Activated CD4-positive, CD25-positive, alpha-beta regulatory T cell treated with anti-CD3 and anti-CD28 coated beads, Interleukin-2, amount 50 U/mL, for 72 hours (primary cell): ENCODE data around the gene TSPYL1.
"Not testable (repeated sequence)": the region's sequence is repeated elsewhere in the genome, so short reads cannot be mapped to it uniquely, and the experiment has no call there.

Source experiments
- DNase-seq: peaks from one replicate; pipeline ENCODE4 v3.0.0; 2021

Gene TSPYL1

DNA sequence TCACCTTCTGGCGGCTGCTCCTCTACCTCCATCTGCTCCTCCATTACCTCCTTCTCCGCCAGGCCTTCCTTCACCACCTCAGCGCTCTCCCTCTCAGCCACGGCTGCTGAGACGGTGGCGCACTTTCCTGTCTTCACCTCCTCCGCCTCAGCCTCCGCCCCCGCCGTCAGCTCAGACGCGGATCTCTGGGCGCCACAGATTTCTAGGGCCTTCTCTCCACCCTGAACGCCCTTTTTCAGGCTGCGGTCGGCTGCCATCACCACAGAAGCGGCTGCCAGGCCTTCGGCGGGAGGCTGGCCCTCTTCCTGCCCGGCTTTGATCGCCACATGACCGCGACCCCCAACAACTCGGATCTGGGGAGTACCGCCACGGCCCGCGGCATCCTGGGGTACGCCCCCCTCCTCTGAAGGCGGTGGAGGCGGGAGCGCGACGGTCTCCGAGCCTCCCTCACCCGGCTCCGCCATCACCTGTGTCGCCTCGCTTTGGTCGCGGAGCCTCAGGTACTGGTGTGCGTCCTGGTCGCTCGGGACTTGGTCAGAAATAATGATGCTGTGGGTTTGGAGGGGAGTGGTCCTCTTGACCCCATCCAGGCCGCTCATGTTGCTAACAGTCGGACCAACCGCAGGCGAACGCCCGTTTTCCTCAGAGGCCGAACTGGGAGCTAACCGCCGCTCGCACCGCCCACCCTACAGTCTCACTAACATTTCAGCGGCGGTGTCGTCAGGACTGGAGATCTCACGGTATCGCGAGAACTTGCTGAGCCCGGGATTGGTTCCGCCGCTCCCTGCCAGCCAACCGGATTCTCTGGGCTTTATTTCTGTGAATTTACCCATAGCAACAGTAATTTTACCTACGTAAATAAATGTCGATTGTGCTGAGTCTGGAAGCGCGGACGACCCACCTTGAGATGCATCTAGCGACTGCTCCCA lies at the start of gene TSPYL1:
TSS of gene TSPYL1 (minus strand) at position 699 of the 929 bp plus-strand sequence. CDS start at position 599, 100 bp downstream.
- DNase-seq, result peak; percentile 87

DNA sequence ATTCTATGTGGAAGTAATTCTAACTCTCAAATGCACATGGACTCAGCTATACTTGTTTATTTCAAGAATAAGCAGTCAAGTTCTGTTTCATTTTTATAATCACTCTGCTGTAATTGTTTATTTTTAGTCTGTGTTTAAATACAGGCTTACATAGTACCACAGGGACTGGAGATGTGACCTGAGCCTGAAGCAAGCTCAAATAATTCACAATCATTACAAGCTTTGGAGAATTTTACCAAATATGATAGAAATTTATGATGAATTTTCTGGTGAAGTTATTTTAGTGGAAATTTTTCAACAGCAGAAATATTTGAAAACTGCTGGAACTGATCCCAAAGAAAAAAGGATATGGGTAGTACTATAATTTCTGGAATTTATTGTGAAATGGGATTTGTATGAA lies 49.4 kb upstream of the TSPYL1 start:
- no peak for DNase-seq

DNA sequence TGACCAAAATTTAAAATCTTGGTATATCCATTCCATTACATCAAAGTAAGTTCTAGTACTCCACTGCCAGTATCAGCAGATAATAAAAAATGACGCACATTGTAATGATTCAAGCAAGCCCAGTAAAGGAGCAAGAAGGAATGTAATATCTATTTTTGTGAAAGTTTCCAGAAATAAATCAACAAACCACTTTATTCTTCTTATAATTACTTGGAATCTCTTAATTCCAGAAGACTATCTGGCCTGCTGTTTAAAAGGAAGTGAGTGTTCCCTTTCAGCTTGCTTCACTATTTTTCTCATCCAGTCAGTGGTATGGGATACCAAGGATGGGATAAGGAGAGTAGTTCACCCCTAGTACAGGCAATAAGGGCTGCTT lies 48.8 kb upstream of the TSPYL1 start:
- DNase-seq, result no peak

DNA sequence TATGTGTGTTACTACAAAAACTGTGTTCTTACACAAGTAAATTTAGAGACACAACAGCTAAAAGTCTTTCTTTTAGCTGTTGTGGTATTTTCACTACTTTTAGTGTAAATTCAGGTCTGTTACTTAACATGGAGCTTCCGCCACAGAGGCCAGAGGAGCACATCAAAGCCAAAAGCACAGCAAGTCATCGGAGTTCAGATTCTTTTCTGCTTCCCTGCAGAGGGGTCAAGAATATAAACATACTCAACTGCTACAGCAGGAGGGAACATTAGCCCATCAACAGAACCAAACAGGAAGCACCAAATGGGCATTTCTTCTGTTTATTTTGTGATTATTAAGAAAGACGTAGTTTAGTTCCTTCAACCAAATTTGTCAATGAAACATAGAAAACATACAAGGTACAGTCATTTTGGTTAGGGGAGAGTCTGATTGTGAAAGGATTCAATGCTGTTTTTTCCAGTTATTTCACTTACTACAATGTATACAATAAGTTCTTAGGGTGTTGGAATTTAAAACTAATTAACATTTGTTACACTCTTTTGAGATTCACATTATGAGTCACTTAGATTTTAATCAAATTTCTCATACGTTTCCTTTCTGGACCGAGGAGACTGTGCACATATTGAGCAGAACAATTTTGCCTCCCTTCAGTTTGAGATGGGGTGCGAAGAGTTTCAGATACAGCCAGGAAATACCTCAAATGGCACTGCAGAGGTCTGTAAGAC lies 48.2 kb upstream of the TSPYL1 start:
- DNase-seq, result no peak

DNA sequence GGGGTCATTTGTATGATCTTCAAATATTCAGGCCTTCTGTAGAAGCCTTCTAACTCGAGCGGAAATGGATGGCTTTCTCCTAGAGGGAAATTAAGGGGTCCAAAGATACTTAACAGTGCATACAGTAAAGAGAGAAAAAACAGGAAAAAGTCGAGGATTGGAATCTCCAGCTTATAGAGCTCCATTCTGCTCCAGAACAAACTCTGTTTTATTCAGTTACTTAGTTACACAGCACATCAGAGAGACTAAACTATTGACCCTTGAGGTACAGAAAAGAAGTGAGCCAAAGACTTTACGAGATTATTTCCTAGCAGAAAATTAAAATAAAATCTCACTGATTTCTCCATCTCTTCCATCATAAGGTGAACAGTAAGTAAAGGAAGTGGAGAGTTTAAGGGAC lies 47.3 kb upstream of the TSPYL1 start:
- DNase-seq, result no peak

DNA sequence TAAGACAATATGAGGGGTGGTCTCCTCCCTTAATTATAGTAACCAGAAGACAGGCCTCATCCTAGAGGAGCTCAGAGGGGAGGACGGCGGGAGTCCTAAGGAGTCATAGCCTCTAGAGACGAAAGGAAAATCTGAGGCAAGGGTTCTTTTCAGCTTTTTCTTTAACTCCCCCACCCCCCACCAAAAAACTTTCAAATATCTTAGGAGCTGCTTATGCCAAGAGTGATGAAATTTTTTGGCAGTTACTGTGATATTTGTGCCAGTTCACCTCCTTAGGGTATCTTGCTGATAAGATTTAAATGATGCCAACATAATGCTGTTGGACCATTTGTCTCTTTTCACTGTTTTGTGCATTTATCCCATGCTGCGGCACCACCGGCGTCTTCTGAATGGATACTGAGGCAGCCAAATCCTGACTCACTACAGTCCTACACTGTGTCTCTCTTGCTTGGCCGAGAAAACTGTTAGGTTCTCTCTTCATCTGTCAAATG lies 46.5 kb upstream of the TSPYL1 start:
- DNase-seq, result no peak

DNA sequence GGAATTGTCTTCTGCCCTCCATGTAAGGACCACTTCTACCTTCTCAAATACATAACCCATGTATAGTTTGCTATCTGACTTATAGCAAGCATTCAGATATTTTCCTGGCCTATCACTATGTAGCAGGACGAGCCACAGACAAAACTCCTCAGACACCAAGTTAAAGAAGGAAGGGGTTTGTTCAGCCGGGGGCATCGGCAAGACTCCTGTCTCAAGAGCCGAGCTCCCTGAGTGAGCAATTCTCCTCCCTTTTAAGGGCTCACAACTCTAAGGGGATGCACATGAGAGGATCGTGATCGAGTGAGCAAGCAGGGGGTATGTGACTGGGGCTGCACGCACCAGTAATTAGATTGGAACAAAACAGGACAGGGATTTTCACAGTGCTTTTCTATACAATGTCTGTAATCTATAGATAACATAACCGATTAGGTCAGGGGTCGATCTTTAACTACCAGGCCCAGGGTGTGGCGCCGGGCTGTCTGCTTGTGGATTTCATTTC lies 46.0 kb upstream of the TSPYL1 start:
- not testable (repeated sequence) for DNase-seq

DNA sequence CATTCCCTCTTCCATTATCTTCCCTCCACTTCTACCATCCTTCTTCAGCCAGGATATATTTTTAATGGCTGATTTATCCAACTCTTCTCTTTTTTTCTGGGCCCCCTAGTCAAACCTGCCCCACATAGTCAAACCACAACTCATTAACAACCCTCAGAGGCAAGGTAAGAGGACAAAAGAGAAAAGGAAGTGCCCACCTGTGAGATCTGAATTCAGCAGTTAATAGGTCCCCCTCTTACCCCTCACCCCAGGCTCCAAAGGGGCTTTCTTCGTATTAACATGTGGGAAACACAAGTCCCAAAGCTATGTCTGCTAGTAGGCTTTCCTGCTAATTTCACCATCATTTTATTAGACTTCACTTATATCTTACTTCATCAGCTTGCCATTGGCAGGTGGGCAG lies 44.1 kb upstream of the TSPYL1 start:
- DNase-seq, result no peak

DNA sequence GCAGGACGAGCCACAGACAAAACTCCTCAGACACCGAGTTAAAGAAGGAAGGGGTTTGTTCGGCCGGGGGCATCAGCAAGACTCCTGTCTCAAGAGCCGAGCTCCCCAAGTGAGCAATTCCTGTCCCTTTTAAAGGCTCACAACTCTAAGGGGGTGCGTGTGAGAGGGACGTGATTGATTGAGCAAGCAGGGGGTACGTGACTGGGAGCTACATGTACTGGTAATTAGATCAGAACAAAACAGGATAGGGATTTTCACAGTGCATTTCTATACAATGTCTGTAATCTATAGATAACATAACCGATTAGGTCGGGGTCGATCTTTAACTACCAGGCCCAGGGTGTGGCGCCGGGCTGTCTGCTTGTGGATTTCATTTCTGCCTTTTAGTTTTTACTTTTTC lies 42.2 kb upstream of the TSPYL1 start:
- not testable (repeated sequence) for DNase-seq

DNA sequence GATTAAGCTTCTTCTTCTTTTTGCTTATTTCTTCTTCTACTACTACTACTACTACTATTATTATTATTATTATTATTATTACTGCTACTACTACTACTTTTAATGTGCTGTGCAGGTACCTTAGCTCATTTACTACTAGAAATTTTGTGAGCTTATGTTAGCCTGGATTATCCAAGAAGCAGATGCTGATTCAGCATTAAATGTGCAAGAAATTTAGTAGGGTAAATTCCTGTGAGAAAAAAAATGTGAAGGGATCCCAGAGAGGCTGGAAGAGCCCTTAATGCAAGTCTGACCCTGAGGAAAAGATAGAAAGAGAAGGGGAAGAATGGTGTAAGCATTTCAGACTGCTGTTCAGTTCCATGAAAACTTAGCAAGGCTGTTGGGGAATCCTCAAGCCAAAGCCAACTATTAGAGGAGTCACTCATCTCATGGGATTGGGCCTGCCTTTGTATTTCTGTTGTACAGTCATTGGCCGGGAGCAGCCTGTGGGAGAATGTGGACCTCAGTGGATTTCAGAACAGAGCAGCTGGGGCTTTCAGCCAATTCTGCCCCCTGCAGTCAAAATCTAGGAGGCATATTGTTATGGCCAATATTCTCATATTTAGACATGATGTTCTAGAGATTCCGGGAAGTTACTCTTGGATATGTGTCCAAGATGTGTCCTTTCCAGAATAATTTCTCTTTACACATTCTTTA lies 37.2 kb upstream of the TSPYL1 start:
- no peak for DNase-seq

DNA sequence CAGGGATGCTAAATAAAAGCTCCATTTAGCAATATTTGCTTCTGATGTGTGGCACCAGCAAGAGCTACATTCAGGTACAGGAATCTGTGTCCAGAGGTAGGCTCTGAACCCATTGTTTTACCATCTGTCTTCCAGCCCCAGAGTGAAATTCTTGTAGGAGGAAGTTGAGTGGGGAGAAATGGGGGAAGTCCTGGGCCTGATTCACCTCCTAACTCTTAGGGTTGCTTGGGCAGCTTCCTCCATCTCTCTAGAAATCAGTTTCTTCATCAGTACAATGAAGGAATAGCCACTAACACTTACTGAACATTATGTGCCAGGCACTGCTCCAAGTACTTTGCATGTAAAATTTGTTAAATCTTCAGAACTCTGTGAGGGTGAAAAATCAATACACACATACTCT lies 35.1 kb upstream of the TSPYL1 start:
- no peak for DNase-seq

DNA sequence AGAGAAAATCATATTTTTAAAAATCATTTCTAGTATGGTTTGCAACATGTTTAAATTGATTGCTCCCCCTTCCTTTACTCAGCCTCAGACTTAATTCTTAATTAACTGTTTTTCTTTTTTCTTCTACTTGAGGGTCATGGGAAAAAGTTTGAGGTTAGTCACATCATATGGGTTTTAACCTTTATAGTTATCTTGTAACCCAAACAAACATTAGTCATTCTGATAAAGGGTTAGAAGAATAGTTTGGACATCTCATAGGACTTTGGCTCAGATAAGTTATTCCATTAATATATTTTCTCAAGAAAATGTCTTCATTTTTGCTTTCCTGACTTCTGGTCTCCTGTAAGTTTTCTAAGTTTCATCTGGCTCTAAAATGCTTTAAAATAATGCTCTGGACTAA lies 34.5 kb upstream of the TSPYL1 start:
- no peak for DNase-seq

DNA sequence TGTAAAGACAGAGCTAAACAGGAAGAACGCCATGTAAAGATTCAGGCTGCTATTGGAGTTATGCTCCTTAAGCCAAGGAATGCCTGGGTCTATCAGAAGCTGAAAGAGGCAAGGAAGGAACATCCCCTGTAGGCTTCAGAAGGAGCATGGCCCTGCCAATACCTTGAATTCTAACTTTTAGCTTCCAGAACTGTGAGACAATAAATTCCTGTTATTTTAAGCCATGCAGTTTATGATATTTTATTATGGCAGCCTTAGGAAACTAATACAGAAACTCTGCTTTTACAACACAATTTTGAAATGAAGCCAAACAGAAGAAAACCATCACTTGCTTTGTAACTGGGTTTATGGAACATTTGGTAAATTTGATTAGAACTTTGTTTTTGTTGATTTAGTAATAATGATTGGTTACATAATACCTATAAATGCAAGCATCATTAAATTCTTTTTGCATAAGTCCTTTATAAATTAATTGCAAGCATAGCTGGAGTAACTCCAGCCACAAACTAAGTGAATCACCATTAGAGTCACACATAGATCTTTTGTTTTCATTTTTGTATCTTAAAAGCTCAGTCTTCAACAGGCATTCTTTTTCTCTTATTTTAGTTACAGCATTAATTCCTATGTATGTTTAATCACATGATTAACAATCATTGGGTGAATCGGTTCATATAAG lies 33.5 kb upstream of the TSPYL1 start:
- DNase-seq, result no peak

DNA sequence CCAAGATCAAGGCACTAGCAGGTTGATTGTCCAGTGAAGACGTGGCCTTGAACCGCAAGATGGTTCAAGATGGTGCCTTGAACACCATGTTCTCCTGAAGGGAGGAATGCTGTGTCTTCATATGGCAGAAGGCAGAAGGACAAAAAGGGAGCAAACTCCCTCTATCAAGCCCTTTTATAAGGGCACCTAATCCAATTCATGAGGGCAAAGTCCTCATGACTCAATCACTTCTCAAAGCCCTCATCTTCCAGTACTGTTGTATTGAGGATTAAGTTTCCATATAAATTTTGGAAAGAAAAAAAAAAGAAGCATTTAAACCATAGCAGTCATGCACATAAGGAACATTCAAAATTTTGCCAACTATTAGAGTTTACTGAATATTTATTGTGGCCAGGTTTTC lies 29.9 kb upstream of the TSPYL1 start:
- DNase-seq, result no peak

DNA sequence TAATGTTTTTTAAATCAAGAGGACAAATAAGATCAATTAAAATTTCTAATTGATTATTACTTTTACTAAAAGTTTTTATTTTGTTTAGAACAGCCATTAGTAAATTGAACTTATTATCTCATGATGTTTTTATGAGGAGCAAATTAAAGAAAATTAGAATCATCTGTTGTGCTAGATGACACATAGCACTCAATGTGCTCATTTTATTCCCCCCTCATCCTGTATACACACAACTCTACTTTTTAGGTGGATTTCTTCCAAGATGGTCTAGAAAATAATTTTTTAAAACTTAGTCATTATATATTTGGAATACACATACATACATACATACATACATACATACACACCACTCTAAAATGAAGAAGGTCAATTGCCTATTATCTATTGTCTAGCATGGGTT lies 29.3 kb upstream of the TSPYL1 start:
- no peak for DNase-seq

DNA sequence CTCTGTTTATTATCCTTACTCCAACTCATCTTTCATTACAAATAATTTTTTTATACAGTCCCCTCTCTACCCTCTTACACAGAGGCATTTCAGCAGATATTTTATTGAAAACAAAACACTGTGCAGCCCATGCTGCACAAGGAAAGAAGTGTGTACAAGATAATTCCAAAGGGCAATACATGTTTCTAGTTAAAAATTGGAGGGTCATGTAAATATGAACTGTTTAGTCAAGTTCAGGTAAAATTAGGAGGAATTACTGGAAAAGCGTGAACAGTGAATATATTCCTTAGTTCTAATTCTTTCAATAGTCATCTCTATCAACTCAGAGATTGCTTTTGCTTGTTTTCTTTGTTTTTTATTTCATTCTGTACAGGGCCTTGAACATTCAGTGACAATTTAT lies 27.9 kb upstream of the TSPYL1 start:
- no peak for DNase-seq

DNA sequence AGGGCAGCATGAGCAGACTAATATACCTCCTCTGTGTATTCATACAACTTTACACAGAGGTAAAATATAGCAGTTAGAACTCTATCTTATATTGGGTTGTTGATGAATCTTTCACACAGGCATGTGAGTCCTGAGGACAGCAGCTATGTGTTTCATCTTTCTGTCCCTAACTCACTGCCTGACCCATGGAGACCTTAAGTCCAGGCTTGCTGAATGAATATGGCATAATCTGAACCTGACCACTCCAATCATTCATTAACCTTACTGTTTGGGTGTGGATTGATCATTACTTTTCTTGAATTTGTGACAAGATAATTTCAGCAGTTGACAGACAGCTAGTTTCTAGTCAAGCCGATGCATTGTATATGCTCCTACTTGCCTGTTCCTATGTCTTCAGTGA lies 27.3 kb upstream of the TSPYL1 start:
- DNase-seq, result no peak

DNA sequence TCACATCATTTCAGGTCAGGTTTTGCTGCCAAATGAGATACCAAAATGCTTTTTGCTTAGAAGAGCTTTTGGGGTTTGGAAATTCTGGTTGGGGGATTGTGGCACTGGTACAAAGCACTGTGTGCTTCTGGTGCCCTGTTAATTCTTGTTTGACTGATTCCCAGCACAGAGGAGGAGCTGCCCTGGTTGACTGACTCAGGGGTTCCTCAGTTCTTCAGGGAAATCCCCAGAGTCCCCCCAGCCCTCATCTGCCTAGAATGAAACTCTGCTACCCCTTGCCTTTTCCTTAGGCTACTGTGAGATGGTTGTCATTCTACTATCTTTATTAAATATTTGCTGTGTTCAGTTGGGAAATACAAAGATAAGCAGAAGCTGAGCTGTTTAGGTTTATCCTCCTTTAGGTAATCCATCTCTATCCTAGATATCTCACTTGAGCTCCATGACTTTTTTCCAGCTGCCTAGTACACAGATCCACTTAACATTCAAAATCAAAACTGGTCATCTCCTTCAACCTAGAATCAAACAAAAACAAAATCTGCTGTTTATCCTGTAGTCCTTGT lies 24.9 kb upstream of the TSPYL1 start:
- no peak for DNase-seq

DNA sequence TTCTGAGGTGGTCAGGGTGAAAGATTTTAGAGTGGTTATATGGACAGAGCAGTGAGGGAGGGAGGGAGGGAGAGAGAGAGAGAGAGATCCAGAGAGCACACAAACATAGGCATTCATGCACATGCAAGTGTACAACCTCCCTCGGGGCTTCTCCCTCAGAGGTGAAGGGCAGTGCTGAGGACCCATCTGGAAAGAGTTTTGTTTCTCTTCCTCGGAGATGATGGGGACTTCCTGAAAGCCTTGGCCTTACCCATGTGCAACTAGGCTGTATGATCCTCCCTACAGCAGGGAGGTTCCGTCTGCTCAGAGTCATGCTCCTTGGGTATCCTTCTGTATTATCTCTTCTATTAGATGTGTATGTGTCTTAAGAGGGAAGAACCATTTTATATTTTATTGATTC lies 21.4 kb upstream of the TSPYL1 start:
- no peak for DNase-seq

DNA sequence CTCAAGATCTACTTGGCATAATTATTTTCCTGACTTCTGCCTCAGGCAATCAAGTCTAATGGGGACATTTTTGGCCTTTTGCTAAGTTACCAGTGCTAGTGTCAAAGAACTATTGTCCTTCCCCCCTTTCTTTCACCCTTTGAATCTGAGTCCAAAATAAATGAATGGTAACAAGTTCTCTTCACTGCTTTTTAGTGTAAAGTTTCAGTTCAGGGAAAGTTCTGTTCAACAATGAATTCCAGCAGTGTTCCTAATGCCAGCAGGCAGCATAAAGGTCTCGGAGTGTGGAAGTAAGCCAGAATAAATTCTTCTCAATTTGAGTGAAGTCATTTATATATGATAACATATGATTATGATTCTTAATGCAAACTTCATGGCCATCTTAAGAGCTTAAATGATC lies 20.8 kb upstream of the TSPYL1 start:
- no peak for DNase-seq

DNA sequence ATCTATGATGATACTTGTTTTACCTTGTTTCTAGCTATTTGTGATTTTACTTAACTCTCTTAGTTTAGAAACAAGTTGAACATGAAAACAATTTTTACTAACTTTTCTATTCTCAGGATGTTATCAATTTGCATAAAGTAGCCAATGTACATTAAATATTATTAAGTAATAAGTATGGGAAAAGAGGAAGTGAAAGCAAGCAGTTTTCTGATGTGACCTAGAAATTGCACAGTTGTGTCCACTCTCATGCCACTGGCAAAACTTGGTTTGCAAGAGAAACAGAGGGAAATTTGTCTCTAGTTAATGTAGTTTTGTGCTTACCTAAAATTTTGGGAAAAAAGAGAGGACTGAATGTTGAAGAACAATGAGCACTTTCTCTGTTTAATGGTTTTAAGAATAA lies 19.2 kb upstream of the TSPYL1 start:
- no peak for DNase-seq

DNA sequence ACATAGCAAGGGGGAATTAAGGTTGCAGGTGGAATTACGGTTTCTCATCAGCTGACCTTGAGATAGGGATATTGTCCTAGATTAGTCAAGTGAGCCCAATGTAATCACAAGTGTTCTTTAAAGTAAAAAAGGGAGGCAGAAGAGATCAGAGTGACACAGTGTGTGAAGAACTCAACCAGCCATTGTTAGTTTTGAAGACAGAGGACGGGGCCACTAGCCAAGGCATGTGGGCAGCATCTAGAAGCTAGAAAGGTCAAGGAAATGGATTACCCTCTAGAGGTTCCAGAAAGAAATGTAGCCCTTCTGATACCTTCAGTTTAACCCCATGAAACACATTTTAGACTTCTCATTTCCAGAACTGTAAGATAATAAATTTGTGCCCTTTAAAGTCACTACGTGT lies 18.5 kb upstream of the TSPYL1 start:
- DNase-seq, result no peak
